HepG2 (cell line): Measurements from ENCODE around the gene HS3ST3A1. TPM values are rescaled to one million over a fixed set of nuclear protein-coding genes. Genes with fewer than 3 reads are reported as not detected.

ENCODE experiments used
- ARNT2 ChIP-seq: sonication (generic); formaldehyde crosslinking; IDR thresholded peaks from 2 replicates; pipeline ENCODE4 v1.8.0; 2022; ENCODE audit warnings: mild to moderate bottlenecking, low read depth, missing genetic modification reagents, moderate library complexity
- ERF ChIP-seq: IDR thresholded peaks from 2 replicates; pipeline ENCODE4 v1.6.1; 2018; ENCODE audit warnings: missing biosample characterization, missing genetic modification reagents
- HDAC6 ChIP-seq: fragments of 200-600 bp; sonication (generic); IDR thresholded peaks from 2 replicates; pipeline ENCODE4 v1.7.0; 2017; ENCODE audit warnings: mild to moderate bottlenecking, antibody characterized with exemption, low read length, low read depth
- HMG20A ChIP-seq: IDR thresholded peaks from 2 replicates; pipeline ENCODE4 v1.6.1; 2016; ENCODE audit warnings: borderline replicate concordance
- MAZ ChIP-seq, 2 experiments: sonication (generic) in 1 of 2; formaldehyde crosslinking in 1 of 2; IDR thresholded peaks; 2 replicates each; pipeline versions ENCODE4 v1.5.0 to v1.6.1; 2012 to 2020; ENCODE audit warnings: low read depth in 2 of 2, mild to moderate bottlenecking in 2 of 2, borderline replicate concordance in 1 of 2, improper control_type of control experiment in 1 of 2, low read length in 1 of 2, missing genetic modification reagents in 1 of 2, moderate library complexity in 1 of 2
- PAWR ChIP-seq: sonication (generic); formaldehyde crosslinking; IDR thresholded peaks from 2 replicates; pipeline ENCODE4 v1.4.0; 2020; ENCODE audit warnings: missing genetic modification reagents, mild to moderate bottlenecking, borderline replicate concordance
- PHF21A ChIP-seq: sonication (generic); formaldehyde crosslinking; IDR thresholded peaks from 2 replicates; pipeline ENCODE4 v1.5.0; 2020; ENCODE audit warnings: mild to moderate bottlenecking, missing genetic modification reagents
- SMYD3 ChIP-seq: sonication (generic); formaldehyde crosslinking; IDR thresholded peaks from 2 replicates; pipeline ENCODE4 v1.8.1; 2023; ENCODE audit warnings: mild to moderate bottlenecking, missing genetic modification reagents
- SRSF4 ChIP-seq: fragments of 200-400 bp; formaldehyde crosslinking; IDR thresholded peaks from one replicate; pipeline ENCODE4 v1.6.1; 2018; ENCODE audit warnings: mild to moderate bottlenecking, low read depth, low read length, moderate library complexity; ENCODE audit not compliant: poor library complexity, severe bottlenecking
- ZMYM4 ChIP-seq: sonication (generic); formaldehyde crosslinking; IDR thresholded peaks from 2 replicates; pipeline ENCODE4 v1.8.1; 2023; ENCODE audit warnings: mild to moderate bottlenecking, missing genetic modification reagents
- ZNF256 ChIP-seq: sonication (generic); formaldehyde crosslinking; conservative IDR thresholded peaks from 2 replicates; pipeline ENCODE4 v1.4.0; 2020; ENCODE audit warnings: missing genetic modification reagents
- ZNF333 ChIP-seq: sonication (generic); formaldehyde crosslinking; IDR thresholded peaks from 2 replicates; pipeline ENCODE4 v1.4.0; 2020; ENCODE audit warnings: mild to moderate bottlenecking, missing genetic modification reagents, borderline replicate concordance
- ZNF367 ChIP-seq: sonication (generic); formaldehyde crosslinking; IDR thresholded peaks from 2 replicates; pipeline ENCODE4 v1.4.0; 2020; ENCODE audit warnings: missing genetic modification reagents, borderline replicate concordance
- ZNF749 ChIP-seq: sonication (generic); formaldehyde crosslinking; IDR thresholded peaks from 2 replicates; pipeline ENCODE4 v1.8.0; 2022; ENCODE audit warnings: mild to moderate bottlenecking, missing genetic modification reagents, moderate library complexity, borderline replicate concordance
- ZNF879 ChIP-seq: sonication (generic); formaldehyde crosslinking; IDR thresholded peaks from 2 replicates; pipeline ENCODE4 v1.8.1; 2023; ENCODE audit warnings: missing genetic modification reagents
- ZSCAN12 ChIP-seq: sonication (generic); formaldehyde crosslinking; IDR thresholded peaks from 2 replicates; pipeline ENCODE4 v1.9.0; 2021; ENCODE audit warnings: mild to moderate bottlenecking, missing genetic modification reagents
- polyA plus RNA-seq, 8 experiments: library from polyadenylated mRNA; depleted of rRNA in 3 of 8; stranded (reverse) in 7 of 8; unstranded in 1 of 8; fragments of >200 nt; fragmentation: Illumina TruSeq in 4 of 8; extraction: Trizol in 4 of 8; gene quantifications; 2 replicates each; pipeline versions ENCODE4 v1.2.1 to v1.2.3, GENCODE V29; 2011 to 2016; ENCODE audit warnings: low read depth in 4 of 8, missing spikeins in 1 of 8, mixed read lengths in 1 of 8; ENCODE audit not compliant: insufficient read depth in 1 of 8
- total RNA-seq, 5 experiments: library from RNA; depleted of rRNA; stranded (reverse); fragments of >200 nt; fragmentation: Illumina TruSeq; extraction: Trizol; gene quantifications; 2 replicates each; pipeline ENCODE4 v1.2.3, GENCODE V29; 2016; ENCODE audit warnings: low read depth in 1 of 5
- TF ChIP-seq, protein P1 (sequence below): sonication (generic); formaldehyde crosslinking; IDR thresholded peaks from 2 replicates; pipeline ENCODE4 v1.8.1; 2022; ENCODE audit warnings: low read depth, mild to moderate bottlenecking, missing genetic modification reagents
- TF ChIP-seq, protein P2 (sequence below): sonication (generic); formaldehyde crosslinking; IDR thresholded peaks from 2 replicates; pipeline ENCODE4 v1.4.0; 2020; ENCODE audit warnings: missing genetic modification reagents
- TF ChIP-seq, protein P3 (sequence below): sonication (generic); formaldehyde crosslinking; IDR thresholded peaks from 2 replicates; pipeline ENCODE4 v1.5.1; 2020; ENCODE audit warnings: missing genetic modification reagents, mild to moderate bottlenecking, borderline replicate concordance
- TF ChIP-seq, protein P4 (sequence below): IDR thresholded peaks from 2 replicates; pipeline ENCODE4 v1.6.1; 2016; ENCODE audit warnings: missing compliant biosample characterization, missing genetic modification reagents, borderline replicate concordance

HS3ST3A1 gene
- total and polyA plus RNA-seq, 2 of the 13 experiments (the other 11 are each of a cell fraction or from before 2014, with no cell fraction given) = 1.3 to 3.5 TPM

DNA sequence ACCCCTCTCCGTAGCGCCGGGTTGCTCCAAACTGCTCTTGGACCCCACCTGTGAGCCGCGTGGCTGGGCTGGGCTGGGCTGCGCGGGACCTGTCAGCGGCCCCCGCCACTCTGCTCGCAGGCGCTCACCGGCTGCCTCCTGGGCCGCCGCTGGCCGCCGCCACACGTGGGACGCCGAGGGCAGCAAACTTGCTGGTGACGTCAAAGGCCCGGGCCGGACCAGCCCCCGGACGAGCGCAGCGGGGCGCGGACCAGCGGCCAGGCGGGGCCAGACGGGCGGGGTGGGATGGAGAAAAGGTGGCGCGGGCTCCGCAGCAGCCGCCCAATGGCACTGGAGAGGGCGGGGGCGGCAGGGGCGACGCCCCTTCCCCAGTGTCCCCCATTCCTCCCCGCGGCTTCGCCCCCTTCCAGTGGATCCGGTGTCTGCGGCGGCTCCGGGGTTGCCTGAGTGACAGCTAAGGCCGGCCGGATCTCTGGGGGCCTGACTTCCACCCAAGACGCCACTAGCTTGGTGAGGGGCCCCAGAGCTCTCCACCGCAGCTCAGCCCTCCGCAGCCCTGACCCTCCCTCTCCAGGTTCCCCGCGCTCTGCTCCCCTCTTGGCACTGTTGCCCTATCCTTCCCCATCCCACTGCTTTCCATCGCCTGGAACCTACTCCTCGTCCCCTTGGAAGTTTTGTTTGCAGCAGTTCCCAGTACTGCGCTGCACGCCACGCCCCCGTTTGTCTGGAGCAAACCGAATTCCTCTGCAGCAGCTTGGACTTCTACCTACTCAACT, at the start of gene HS3ST3A1 (continued):
- TF ChIP-seq, protein P1, sequence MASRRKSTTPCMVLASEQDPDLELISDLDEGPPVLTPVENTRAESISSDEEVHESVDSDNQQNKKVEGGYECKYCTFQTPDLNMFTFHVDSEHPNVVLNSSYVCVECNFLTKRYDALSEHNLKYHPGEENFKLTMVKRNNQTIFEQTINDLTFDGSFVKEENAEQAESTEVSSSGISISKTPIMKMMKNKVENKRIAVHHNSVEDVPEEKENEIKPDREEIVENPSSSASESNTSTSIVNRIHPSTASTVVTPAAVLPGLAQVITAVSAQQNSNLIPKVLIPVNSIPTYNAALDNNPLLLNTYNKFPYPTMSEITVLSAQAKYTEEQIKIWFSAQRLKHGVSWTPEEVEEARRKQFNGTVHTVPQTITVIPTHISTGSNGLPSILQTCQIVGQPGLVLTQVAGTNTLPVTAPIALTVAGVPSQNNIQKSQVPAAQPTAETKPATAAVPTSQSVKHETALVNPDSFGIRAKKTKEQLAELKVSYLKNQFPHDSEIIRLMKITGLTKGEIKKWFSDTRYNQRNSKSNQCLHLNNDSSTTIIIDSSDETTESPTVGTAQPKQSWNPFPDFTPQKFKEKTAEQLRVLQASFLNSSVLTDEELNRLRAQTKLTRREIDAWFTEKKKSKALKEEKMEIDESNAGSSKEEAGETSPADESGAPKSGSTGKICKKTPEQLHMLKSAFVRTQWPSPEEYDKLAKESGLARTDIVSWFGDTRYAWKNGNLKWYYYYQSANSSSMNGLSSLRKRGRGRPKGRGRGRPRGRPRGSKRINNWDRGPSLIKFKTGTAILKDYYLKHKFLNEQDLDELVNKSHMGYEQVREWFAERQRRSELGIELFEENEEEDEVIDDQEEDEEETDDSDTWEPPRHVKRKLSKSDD (CRISPR knock-in tag) = no peak
- TF ChIP-seq ZNF333 (CRISPR knock-in tag) = no peak
- TF ChIP-seq, protein P2, sequence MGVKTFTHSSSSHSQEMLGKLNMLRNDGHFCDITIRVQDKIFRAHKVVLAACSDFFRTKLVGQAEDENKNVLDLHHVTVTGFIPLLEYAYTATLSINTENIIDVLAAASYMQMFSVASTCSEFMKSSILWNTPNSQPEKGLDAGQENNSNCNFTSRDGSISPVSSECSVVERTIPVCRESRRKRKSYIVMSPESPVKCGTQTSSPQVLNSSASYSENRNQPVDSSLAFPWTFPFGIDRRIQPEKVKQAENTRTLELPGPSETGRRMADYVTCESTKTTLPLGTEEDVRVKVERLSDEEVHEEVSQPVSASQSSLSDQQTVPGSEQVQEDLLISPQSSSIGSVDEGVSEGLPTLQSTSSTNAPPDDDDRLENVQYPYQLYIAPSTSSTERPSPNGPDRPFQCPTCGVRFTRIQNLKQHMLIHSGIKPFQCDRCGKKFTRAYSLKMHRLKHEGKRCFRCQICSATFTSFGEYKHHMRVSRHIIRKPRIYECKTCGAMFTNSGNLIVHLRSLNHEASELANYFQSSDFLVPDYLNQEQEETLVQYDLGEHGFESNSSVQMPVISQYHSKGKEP (CRISPR knock-in tag) = no peak
- no peak; the same call in 1 of the 2 replicates for TF ChIP-seq ZMYM4 (CRISPR knock-in tag)
- TF ChIP-seq, protein P3, sequence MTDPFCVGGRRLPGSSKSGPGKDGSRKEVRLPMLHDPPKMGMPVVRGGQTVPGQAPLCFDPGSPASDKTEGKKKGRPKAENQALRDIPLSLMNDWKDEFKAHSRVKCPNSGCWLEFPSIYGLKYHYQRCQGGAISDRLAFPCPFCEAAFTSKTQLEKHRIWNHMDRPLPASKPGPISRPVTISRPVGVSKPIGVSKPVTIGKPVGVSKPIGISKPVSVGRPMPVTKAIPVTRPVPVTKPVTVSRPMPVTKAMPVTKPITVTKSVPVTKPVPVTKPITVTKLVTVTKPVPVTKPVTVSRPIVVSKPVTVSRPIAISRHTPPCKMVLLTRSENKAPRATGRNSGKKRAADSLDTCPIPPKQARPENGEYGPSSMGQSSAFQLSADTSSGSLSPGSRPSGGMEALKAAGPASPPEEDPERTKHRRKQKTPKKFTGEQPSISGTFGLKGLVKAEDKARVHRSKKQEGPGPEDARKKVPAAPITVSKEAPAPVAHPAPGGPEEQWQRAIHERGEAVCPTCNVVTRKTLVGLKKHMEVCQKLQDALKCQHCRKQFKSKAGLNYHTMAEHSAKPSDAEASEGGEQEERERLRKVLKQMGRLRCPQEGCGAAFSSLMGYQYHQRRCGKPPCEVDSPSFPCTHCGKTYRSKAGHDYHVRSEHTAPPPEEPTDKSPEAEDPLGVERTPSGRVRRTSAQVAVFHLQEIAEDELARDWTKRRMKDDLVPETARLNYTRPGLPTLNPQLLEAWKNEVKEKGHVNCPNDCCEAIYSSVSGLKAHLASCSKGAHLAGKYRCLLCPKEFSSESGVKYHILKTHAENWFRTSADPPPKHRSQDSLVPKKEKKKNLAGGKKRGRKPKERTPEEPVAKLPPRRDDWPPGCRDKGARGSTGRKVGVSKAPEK (CRISPR knock-in tag) = no peak
- TF ChIP-seq PAWR (CRISPR knock-in tag) = no peak
- TF ChIP-seq ZNF749 = no peak
- no peak for TF ChIP-seq HMG20A (CRISPR knock-in tag)
- TF ChIP-seq PHF21A (CRISPR knock-in tag) = 0 out of 2 replicates have a peak, but pooled peaks have one; percentile 37
- no peak for TF ChIP-seq ERF (CRISPR knock-in tag)
- TF ChIP-seq MAZ (IDR thresholded peaks at IDR 0.05; ENCODE audit: borderline replicate concordance, low read depth, low read length) = no peak
- TF ChIP-seq MAZ (CRISPR knock-in tag; IDR thresholded peaks at IDR 0.05; ENCODE audit: low read depth) = peak; percentile 33; the same call in 1 of the 2 replicates
- no peak for TF ChIP-seq ZNF879
- no peak for TF ChIP-seq ZSCAN12 (CRISPR knock-in tag)
- peak; percentile 43; the same call in 1 of the 2 replicates for TF ChIP-seq ARNT2
- no peak for TF ChIP-seq HDAC6
- no peak for TF ChIP-seq SRSF4
- TF ChIP-seq, protein P4, sequence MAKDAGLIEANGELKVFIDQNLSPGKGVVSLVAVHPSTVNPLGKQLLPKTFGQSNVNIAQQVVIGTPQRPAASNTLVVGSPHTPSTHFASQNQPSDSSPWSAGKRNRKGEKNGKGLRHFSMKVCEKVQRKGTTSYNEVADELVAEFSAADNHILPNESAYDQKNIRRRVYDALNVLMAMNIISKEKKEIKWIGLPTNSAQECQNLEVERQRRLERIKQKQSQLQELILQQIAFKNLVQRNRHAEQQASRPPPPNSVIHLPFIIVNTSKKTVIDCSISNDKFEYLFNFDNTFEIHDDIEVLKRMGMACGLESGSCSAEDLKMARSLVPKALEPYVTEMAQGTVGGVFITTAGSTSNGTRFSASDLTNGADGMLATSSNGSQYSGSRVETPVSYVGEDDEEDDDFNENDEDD = peak; percentile 23; the same call in 1 of the 2 replicates
- TF ChIP-seq SMYD3 (CRISPR knock-in tag) = no peak
- TF ChIP-seq ZNF256 (CRISPR knock-in tag) = no peak
- TF ChIP-seq ZNF367 (CRISPR knock-in tag) = no peak
